HG02623 (cell line): ENCODE data around the gene DENND1A.
A peak's percentile ranks its signal among the peaks of the same experiment; 100 is the strongest.

Experiments
- ATAC-seq: cut with Tn5 transposase; IDR thresholded peaks from one replicate; pipeline ENCODE4 v1.9.1; 2021; ENCODE audit warnings: moderate library complexity; ENCODE audit not compliant: unreplicated experiment

DENND1A gene

GRCh38 chr9:123350590-123351310, 579.2 kb downstream of the DENND1A start:
- no peak for ATAC-seq

- ATAC-seq = peak; percentile 57
Measured at GRCh38 chr9:123349691-123350480, 580.0 kb downstream of the DENND1A start.

- no peak for ATAC-seq
Measured at GRCh38 chr9:123349033-123349432, 580.9 kb downstream of the DENND1A start.

GRCh38 chr9:123348317-123348992, 581.5 kb downstream of the DENND1A start:
- ATAC-seq = no peak

GRCh38 chr9:123347289-123348060, 582.5 kb downstream of the DENND1A start:
- no peak for ATAC-seq

- ATAC-seq = no peak
Measured at GRCh38 chr9:123346826-123347225, 583.1 kb downstream of the DENND1A start.

- no peak for ATAC-seq
Measured at GRCh38 chr9:123346026-123346425, 583.9 kb downstream of the DENND1A start.

- ATAC-seq = no peak
Measured at GRCh38 chr9:123345567-123345955, 584.4 kb downstream of the DENND1A start.

GRCh38 chr9:123344192-123344949, 585.6 kb downstream of the DENND1A start:
- ATAC-seq = no peak

- ATAC-seq = peak; percentile 25
Measured at GRCh38 chr9:123343443-123344191, 586.3 kb downstream of the DENND1A start.

GRCh38 chr9:123342247-123342646, 587.7 kb downstream of the DENND1A start:
- no peak for ATAC-seq

GRCh38 chr9:123341816-123342215, 588.1 kb downstream of the DENND1A start:
- no peak for ATAC-seq

GRCh38 chr9:123339666-123340510, 590.0 kb downstream of the DENND1A start:
- peak; percentile 36 for ATAC-seq

GRCh38 chr9:123338710-123339665, 590.9 kb downstream of the DENND1A start:
- peak; percentile 57 for ATAC-seq

- no peak for ATAC-seq
Measured at GRCh38 chr9:123337971-123338370, 592.0 kb downstream of the DENND1A start.

- ATAC-seq = no peak
Measured at GRCh38 chr9:123336959-123337358, 593.0 kb downstream of the DENND1A start.

GRCh38 chr9:123336449-123336848, 593.5 kb downstream of the DENND1A start:
- no peak for ATAC-seq

- ATAC-seq = no peak
Measured at GRCh38 chr9:123335986-123336329, 594.0 kb downstream of the DENND1A start.
